GM12878 (cell line): ENCODE measurements around the gene TMEM238L. TPM values are rescaled to one million over a fixed set of nuclear protein-coding genes. Genes with fewer than 3 reads are reported as not detected.

Experiments used
- ATAC-seq: fragments of 200-7000 bp; cut with Tn5 transposase; 3 replicates; pipeline ENCODE4 v1.9.1; 2020; ENCODE audit warnings: mild to moderate bottlenecking, moderate library complexity
- BruUV-seq: library from RNA; stranded (reverse); fragments of 400-500 nt; replicated peaks from 2 replicates; lab custom pipeline; 2021; lab: Mats Ljungman, UMichigan
- CTCF ChIA-PET: fragments of 300-600 bp; sonication (Branson Sonifier 250); formaldehyde crosslinking; extraction: SDS; loops from one replicate; lab custom pipeline; 2021; ENCODE audit warnings: inconsistent platforms; lab: Yijun Ruan, JAX
- POLR2A ChIA-PET: fragments of 350-600 bp; formaldehyde crosslinking; extraction: SDS; loops from one replicate; lab custom pipeline; 2021; ENCODE audit warnings: inconsistent platforms; lab: Charles Lee
- RAD21 ChIA-PET: fragments of 300-600 bp; sonication (Branson Sonifier 250); formaldehyde crosslinking; loops from one replicate; lab custom pipeline; 2023; ENCODE audit warnings: antibody characterized with exemption; ENCODE audit not compliant: unreplicated experiment; lab: Charles Lee
- SMC1A ChIA-PET: fragments of 300-600 bp; sonication (Branson Sonifier 250); formaldehyde crosslinking; loops from one replicate; lab custom pipeline; 2023; ENCODE audit not compliant: unreplicated experiment, uncharacterized antibody; lab: Charles Lee
- DNase-seq: peaks from one replicate; pipeline ENCODE4 v3.0.0-alpha.2; 2011; ENCODE audit warnings: low read depth, low spot score
- FAIRE-seq: peaks from 3 replicates; lab custom pipeline; 2011; peaks lifted over from hg19 to GRCh38; lab: Jason Lieb, UNC
- H2AFZ ChIP-seq: 2 replicates; pipeline ENCODE4 v1.6.0; 2011; ENCODE audit warnings: low read depth, low read length, control low read depth; ENCODE audit not compliant: control insufficient read depth
- H3K27ac ChIP-seq: 2 replicates; pipeline ENCODE4 v1.5.1; 2011; ENCODE audit warnings: control low read depth; ENCODE audit not compliant: control insufficient read depth, insufficient read depth
- H3K27me3 ChIP-seq, 2 experiments: replicated peaks in 1 of 2; 2 replicates each; pipeline versions ENCODE4 v1.6.0 to v1.6.1; 2011; ENCODE audit warnings: low read length in 1 of 2; ENCODE audit not compliant: control insufficient read depth in 2 of 2, insufficient read depth in 2 of 2
- H3K36me3 ChIP-seq, 2 experiments: 2 replicates each; pipeline ENCODE4 v1.5.1; 2011; ENCODE audit warnings: low read length in 1 of 2; ENCODE audit not compliant: control insufficient read depth in 2 of 2, insufficient read depth in 2 of 2
- H3K4me1 ChIP-seq: 2 replicates; pipeline ENCODE4 v1.6.1; 2011; ENCODE audit warnings: mild to moderate bottlenecking, low read length, moderate library complexity, mixed read lengths; ENCODE audit not compliant: control insufficient read depth, insufficient read depth
- H3K4me2 ChIP-seq: 2 replicates; pipeline ENCODE4 v1.6.0; 2011; ENCODE audit warnings: control low read depth; ENCODE audit not compliant: control insufficient read depth, insufficient read depth
- H3K4me3 ChIP-seq: fragments of 200-600 bp; sonication (generic); 2 replicates; pipeline ENCODE4 v1.5.1; 2016
- H3K79me2 ChIP-seq: 2 replicates; pipeline ENCODE4 v1.6.0; 2011; ENCODE audit warnings: low read length; ENCODE audit not compliant: control insufficient read depth, insufficient read depth
- H3K9ac ChIP-seq: 2 replicates; pipeline ENCODE4 v1.8.0; 2011; ENCODE audit warnings: low read length, control low read depth, mixed read lengths; ENCODE audit not compliant: control insufficient read depth, insufficient read depth
- H3K9me3 ChIP-seq: replicated peaks from 3 replicates; pipeline ENCODE4 v1.5.1; 2011; ENCODE audit warnings: mild to moderate bottlenecking, low read length; ENCODE audit not compliant: control insufficient read depth, insufficient read depth
- H4K20me1 ChIP-seq: 2 replicates; pipeline ENCODE4 v1.6.0; 2011; ENCODE audit not compliant: control insufficient read depth, insufficient read depth
- ATF7 ChIP-seq: fragments of 450-650 bp; IDR thresholded peaks from 2 replicates; pipeline ENCODE4 v1.6.1; 2016; ENCODE audit warnings: low read depth, mild to moderate bottlenecking
- CBX5 ChIP-seq: sonication (generic); IDR thresholded peaks from 2 replicates; pipeline ENCODE4 v1.6.1; 2016; ENCODE audit warnings: low read depth, moderate library complexity, mild to moderate bottlenecking, inconsistent platforms
- EED ChIP-seq: sonication (generic); IDR thresholded peaks from 2 replicates; pipeline ENCODE4 v1.6.1; 2016; ENCODE audit warnings: antibody characterized with exemption, low read depth
- GATAD2B ChIP-seq: fragments of 450-650 bp; conservative IDR thresholded peaks from 2 replicates; pipeline ENCODE4 v1.6.1; 2017; ENCODE audit warnings: low read depth, mild to moderate bottlenecking, moderate library complexity
- HCFC1 ChIP-seq: fragments of 150-350 bp; IDR thresholded peaks from 2 replicates; pipeline ENCODE4 v1.6.1; 2014; ENCODE audit warnings: low read length
- IRF4 ChIP-seq: IDR thresholded peaks from 2 replicates; pipeline ENCODE4 v1.6.1; 2011; ENCODE audit warnings: low read depth, low read length
- PAX5 ChIP-seq: IDR thresholded peaks from 2 replicates; pipeline ENCODE4 v1.6.1; 2011; ENCODE audit warnings: low read depth, low read length, borderline replicate concordance
- RELA ChIP-seq: fragments of 450-650 bp; IDR thresholded peaks from 2 replicates; pipeline ENCODE4 v1.8.0; 2014; ENCODE audit warnings: borderline replicate concordance; ENCODE audit not compliant: partially characterized antibody
- SMAD5 ChIP-seq: IDR thresholded peaks from 2 replicates; pipeline ENCODE4 v1.6.1; 2016; ENCODE audit warnings: antibody characterized with exemption, low read depth
- SMARCA5 ChIP-seq: fragments of 450-650 bp; IDR thresholded peaks from 2 replicates; pipeline ENCODE4 v1.6.1; 2017; ENCODE audit warnings: mild to moderate bottlenecking
- SRF ChIP-seq, 2 experiments: IDR thresholded peaks; 2 replicates each; pipeline ENCODE4 v1.6.1; 2011; ENCODE audit warnings: low read depth in 2 of 2, low read length in 2 of 2, mild to moderate bottlenecking in 1 of 2, moderate library complexity in 1 of 2
- YY1 ChIP-seq: IDR thresholded peaks from 2 replicates; pipeline ENCODE4 v1.6.1; 2011; ENCODE audit warnings: low read depth, mild to moderate bottlenecking, low read length
- ZNF207 ChIP-seq: fragments of 450-650 bp; IDR thresholded peaks from 2 replicates; pipeline ENCODE4 v1.6.1; 2014; ENCODE audit warnings: antibody characterized with exemption, mild to moderate bottlenecking, borderline replicate concordance
- ZNF384 ChIP-seq: IDR thresholded peaks from 2 replicates; pipeline ENCODE4 v1.6.1; 2012; ENCODE audit warnings: low read depth, mild to moderate bottlenecking, low read length, improper control_type of control experiment, borderline replicate concordance
- WGBS: methylation state at CpG from one replicate; pipeline ENCODE4 v1.1.6; 2016; ENCODE audit warnings: low lambda C conversion rate; ENCODE audit not compliant: insufficient replicate concordance, insufficient coverage; ENCODE audit errors: missing lambda C conversion rate; 5-methylcytosine and 5-hydroxymethylcytosine counted together
- in situ Hi-C: fragments of 300-500 bp; cut with MboI; formaldehyde crosslinking; loops from 9 replicates; pipeline ENCODE4 v1.14.3; 2018; ENCODE audit warnings: mixed read lengths
- intact Hi-C: fragments of 100-400 bp; cut with micrococcal nuclease; formaldehyde crosslinking; loops from one replicate; pipeline ENCODE4 v1.14.2; 2022; ENCODE audit not compliant: unreplicated experiment
- polyA plus RNA-seq, 11 experiments: library from polyadenylated mRNA; depleted of rRNA in 4 of 11; unstranded in 6 of 11; stranded (reverse) in 5 of 11; fragments of >200 nt; fragmentation: Nextera tagmentation in 4 of 11; fragmentation: Illumina TruSeq in 1 of 11; extraction: Ambion mirVana in 4 of 11; extraction: Trizol in 1 of 11; gene quantifications; 1 replicate in 1 of 11; 2 replicates in 10 of 11; pipeline versions ENCODE4 v1.2.1 to v1.2.3, GENCODE V29; 2011 to 2016; ENCODE audit warnings: inconsistent platforms in 2 of 11, missing spikeins in 2 of 11, low read depth in 1 of 11
- total RNA-seq, 4 experiments: library from RNA; depleted of rRNA in 3 of 4; stranded (reverse); fragments of >200 nt in 3 of 4; fragmentation: Illumina TruSeq in 1 of 4; extraction: Trizol in 1 of 4; gene quantifications; 2 replicates each; pipeline versions ENCODE4 v1.2.1 to v1.2.3, GENCODE V29; 2013 to 2021
- TF ChIP-seq, protein P1 (sequence below): fragments of 450-650 bp; formaldehyde crosslinking; IDR thresholded peaks from 2 replicates; pipeline ENCODE4 v1.5.0; 2022; ENCODE audit warnings: mild to moderate bottlenecking, missing genetic modification characterization
- TF ChIP-seq, protein P2 (sequence below): fragments of 450-650 bp; IDR thresholded peaks from 2 replicates; pipeline ENCODE4 v1.6.1; 2018; ENCODE audit warnings: borderline replicate concordance, mild to moderate bottlenecking; ENCODE audit not compliant: partially characterized antibody
- TF ChIP-seq, protein P3 (sequence below): fragments of 150-350 bp; IDR thresholded peaks from 2 replicates; pipeline ENCODE4 v1.6.1; 2014; ENCODE audit warnings: mild to moderate bottlenecking, low read depth, low read length

The TMEM238L gene
- total and polyA plus RNA-seq, 10 of the 15 experiments (the other 5 are each of a cell fraction or from before 2014, with no cell fraction given) = not detected

- no peak overlapping the region for H3K9ac ChIP-seq
- no peak for DNase-seq
- no peaks in the 10 kb centered on the region for H3K36me3 ChIP-seq
- no peaks in the 10 kb centered on the region for H3K4me1 ChIP-seq
- no peak overlapping the region for H2AFZ ChIP-seq
- H4K20me1 ChIP-seq = no peaks in the 10 kb centered on the region
- no peak for FAIRE-seq
- H3K27me3 ChIP-seq = 0 out of 4 replicates have a peak, but pooled peaks cover 0 to 2% of the 10 kb centered on the region in 2 experiments
- ChIA-PET POLR2A (no interaction called here), RAD21 (no interaction called here), CTCF (no interaction called here), SMC1A (no interaction called here)
- H3K27ac ChIP-seq = no peak overlapping the region
- WGBS = 45% methylated on average over 6 of the region's 6 CpGs
- in situ Hi-C loops (no loop called here), intact Hi-C loops (no loop called here)
- no peak overlapping the region for H3K4me3 ChIP-seq
- TF ChIP-seq SMAD5 (no peak), YY1 (no peak), ATF7 (no peak), EED (no peak), HCFC1 (no peak), GATAD2B (no peak), PAX5 (no peak), SRF (IDR thresholded peaks at IDR 0.05; ENCODE audit: low read depth in 2 of 2, low read length in 2 of 2) (no peak), ZNF207 (no peak), SMARCA5 (no peak), CBX5 (no peak), RELA (no peak), IRF4 (no peak), ZNF384 (no peak)
- TF ChIP-seq, protein P1, sequence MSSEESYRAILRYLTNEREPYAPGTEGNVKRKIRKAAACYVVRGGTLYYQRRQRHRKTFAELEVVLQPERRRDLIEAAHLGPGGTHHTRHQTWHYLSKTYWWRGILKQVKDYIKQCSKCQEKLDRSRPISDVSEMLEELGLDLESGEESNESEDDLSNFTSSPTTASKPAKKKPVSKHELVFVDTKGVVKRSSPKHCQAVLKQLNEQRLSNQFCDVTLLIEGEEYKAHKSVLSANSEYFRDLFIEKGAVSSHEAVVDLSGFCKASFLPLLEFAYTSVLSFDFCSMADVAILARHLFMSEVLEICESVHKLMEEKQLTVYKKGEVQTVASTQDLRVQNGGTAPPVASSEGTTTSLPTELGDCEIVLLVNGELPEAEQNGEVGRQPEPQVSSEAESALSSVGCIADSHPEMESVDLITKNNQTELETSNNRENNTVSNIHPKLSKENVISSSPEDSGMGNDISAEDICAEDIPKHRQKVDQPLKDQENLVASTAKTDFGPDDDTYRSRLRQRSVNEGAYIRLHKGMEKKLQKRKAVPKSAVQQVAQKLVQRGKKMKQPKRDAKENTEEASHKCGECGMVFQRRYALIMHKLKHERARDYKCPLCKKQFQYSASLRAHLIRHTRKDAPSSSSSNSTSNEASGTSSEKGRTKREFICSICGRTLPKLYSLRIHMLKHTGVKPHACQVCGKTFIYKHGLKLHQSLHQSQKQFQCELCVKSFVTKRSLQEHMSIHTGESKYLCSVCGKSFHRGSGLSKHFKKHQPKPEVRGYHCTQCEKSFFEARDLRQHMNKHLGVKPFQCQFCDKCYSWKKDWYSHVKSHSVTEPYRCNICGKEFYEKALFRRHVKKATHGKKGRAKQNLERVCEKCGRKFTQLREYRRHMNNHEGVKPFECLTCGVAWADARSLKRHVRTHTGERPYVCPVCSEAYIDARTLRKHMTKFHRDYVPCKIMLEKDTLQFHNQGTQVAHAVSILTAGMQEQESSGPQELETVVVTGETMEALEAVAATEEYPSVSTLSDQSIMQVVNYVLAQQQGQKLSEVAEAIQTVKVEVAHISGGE (CRISPR knock-in tag) = no peak
- TF ChIP-seq, protein P2, sequence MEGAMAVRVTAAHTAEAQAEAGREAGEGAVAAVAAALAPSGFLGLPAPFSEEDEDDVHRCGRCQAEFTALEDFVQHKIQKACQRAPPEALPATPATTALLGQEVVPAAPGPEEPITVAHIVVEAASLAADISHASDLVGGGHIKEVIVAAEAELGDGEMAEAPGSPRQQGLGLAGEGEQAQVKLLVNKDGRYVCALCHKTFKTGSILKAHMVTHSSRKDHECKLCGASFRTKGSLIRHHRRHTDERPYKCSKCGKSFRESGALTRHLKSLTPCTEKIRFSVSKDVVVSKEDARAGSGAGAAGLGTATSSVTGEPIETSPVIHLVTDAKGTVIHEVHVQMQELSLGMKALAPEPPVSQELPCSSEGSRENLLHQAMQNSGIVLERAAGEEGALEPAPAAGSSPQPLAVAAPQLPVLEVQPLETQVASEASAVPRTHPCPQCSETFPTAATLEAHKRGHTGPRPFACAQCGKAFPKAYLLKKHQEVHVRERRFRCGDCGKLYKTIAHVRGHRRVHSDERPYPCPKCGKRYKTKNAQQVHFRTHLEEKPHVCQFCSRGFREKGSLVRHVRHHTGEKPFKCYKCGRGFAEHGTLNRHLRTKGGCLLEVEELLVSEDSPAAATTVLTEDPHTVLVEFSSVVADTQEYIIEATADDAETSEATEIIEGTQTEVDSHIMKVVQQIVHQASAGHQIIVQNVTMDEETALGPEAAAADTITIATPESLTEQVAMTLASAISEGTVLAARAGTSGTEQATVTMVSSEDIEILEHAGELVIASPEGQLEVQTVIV = no peak
- TF ChIP-seq, protein P3, sequence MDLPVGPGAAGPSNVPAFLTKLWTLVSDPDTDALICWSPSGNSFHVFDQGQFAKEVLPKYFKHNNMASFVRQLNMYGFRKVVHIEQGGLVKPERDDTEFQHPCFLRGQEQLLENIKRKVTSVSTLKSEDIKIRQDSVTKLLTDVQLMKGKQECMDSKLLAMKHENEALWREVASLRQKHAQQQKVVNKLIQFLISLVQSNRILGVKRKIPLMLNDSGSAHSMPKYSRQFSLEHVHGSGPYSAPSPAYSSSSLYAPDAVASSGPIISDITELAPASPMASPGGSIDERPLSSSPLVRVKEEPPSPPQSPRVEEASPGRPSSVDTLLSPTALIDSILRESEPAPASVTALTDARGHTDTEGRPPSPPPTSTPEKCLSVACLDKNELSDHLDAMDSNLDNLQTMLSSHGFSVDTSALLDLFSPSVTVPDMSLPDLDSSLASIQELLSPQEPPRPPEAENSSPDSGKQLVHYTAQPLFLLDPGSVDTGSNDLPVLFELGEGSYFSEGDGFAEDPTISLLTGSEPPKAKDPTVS = no peak
- no TSS peak for BruUV-seq
- no peaks in the 10 kb centered on the region for H3K9me3 ChIP-seq
- H3K4me2 ChIP-seq = no peak overlapping the region
- ATAC-seq = no peak
- H3K79me2 ChIP-seq = no peaks in the 10 kb centered on the region
These were observed 2.0 kb upstream of the TMEM238L start for GRCh38 chr17:10805911-10806310.
